Urinary bladder (tissue), 4 donors: ENCODE measurements around the gene RAF1. TPM values are rescaled to one million over a fixed set of nuclear protein-coding genes. Genes with fewer than 3 reads are reported as not detected.
"Not testable (repeated sequence)": the region's sequence is repeated elsewhere in the genome, so short reads cannot be mapped to it uniquely, and the experiment has no call there.

Source experiments
- DNase-seq: peaks from one replicate; pipeline ENCODE4 v3.0.0-alpha.2; 2015; ENCODE audit errors: extremely low spot score
- H3K27ac ChIP-seq: one replicate; pipeline ENCODE4 v1.5.1; 2013; ENCODE audit warnings: low read depth, mild to moderate bottlenecking, moderate library complexity
- H3K36me3 ChIP-seq: one replicate; pipeline ENCODE4 v1.6.1; 2013; ENCODE audit warnings: mild to moderate bottlenecking, moderate library complexity; ENCODE audit not compliant: insufficient read depth
- H3K4me1 ChIP-seq: one replicate; pipeline ENCODE4 v1.6.1; 2013; ENCODE audit warnings: mild to moderate bottlenecking, moderate library complexity; ENCODE audit not compliant: insufficient read depth
- H3K4me3 ChIP-seq: one replicate; pipeline ENCODE4 v1.5.1; 2013; ENCODE audit warnings: low read depth, low read length
- WGBS: extraction: QIAGEN DNeasy Blood & Tissue Kit; methylation state at CpG from one replicate; pipeline ENCODE4 v1.1.7; 2013; 5-methylcytosine and 5-hydroxymethylcytosine counted together
- polyA plus RNA-seq: library from polyadenylated mRNA; stranded (reverse); fragments of 200-250 nt; gene quantifications from one replicate; pipeline ENCODE4 v1.2.3, GENCODE V29; 2013
- small RNA-seq: library from RNA; depleted of rRNA; stranded (forward); fragments of <200 nt; gene quantifications from one replicate; pipeline ENCODE3, GENCODE V24; 2014
- total RNA-seq: library from RNA; depleted of rRNA; stranded (reverse); fragments of >200 nt; gene quantifications from one replicate; pipeline ENCODE4 v1.2.3, GENCODE V29; 2014
- donor health status: healthy with polysubstance abuse.
- donor health status: healthy.

RAF1 gene
- total and polyA plus RNA-seq, 2 donors: 69.5 to 107 TPM

- whole genome bisulfite sequencing: 54% methylated on average over 4 of the region's 4 CpGs
- no peak within 1 kb of the TSS for H3K4me3 ChIP-seq
- DNase-seq: no peak
- H3K4me1 ChIP-seq: no peaks in the 10 kb centered on the region
- H3K27ac ChIP-seq: no peak within 1 kb of the TSS
- no peaks in the 10 kb centered on the region for H3K36me3 ChIP-seq
These were observed 118.5 kb downstream of the RAF1 start, which contains the start of gene MKRN2OS for GRCh38 chr3:12545473-12545791. TSS of gene MKRN2OS (minus strand) at chr3:12545499. CDS start at chr3:12545464, 35 bp downstream.

- no peak overlapping the region for H3K27ac ChIP-seq
- H3K4me3 ChIP-seq: no peak overlapping the region
- WGBS: 73% methylated on average over 11 of the region's 11 CpGs
- no peak for DNase-seq
- H3K4me1 ChIP-seq: no peaks in the 10 kb centered on the region
- H3K36me3 ChIP-seq: no peaks in the 10 kb centered on the region
These were observed 119.1 kb downstream of the RAF1 start for GRCh38 chr3:12544652-12545472.

- DNase-seq, H3K36me3 ChIP-seq, H3K4me3 ChIP-seq, H3K27ac ChIP-seq, H3K4me1 ChIP-seq: not testable (repeated sequence)
- WGBS: 88% methylated on average over 12 of the region's 12 CpGs
These were observed 120.4 kb downstream of the RAF1 start for GRCh38 chr3:12543497-12543896.

GRCh38 chr3:12541625-12542024 is 122.3 kb downstream of the RAF1 start:
- DNase-seq: no peak
- no peaks in the 10 kb centered on the region for H3K36me3 ChIP-seq
- no peak overlapping the region for H3K4me3 ChIP-seq
- 70% methylated on average over 8 of the region's 8 CpGs for WGBS
- H3K4me1 ChIP-seq: no peaks in the 10 kb centered on the region
- H3K27ac ChIP-seq: no peak overlapping the region

- 80% methylated on average over 6 of the region's 6 CpGs for WGBS
- no peaks in the 10 kb centered on the region for H3K4me1 ChIP-seq
- no peaks in the 10 kb centered on the region for H3K36me3 ChIP-seq
- H3K27ac ChIP-seq: no peak overlapping the region
- DNase-seq: no peak
- H3K4me3 ChIP-seq: no peak overlapping the region
These were observed 127.5 kb downstream of the RAF1 start for GRCh38 chr3:12536423-12536822.

Small RNAs within 50 kb of the gene (small RNA-seq; reads per million reads assigned to genes)
- gene CRIP1P1: not detected
- gene RF00017: not detected

Other genes with a start within 250 kb of the RAF1 start
- gene TSEN2, start 179.6 kb downstream of the RAF1 start, total RNA-seq: 35.2 TPM
- gene TSEN2, start 179.6 kb downstream of the RAF1 start, polyA plus RNA-seq: 16.4 TPM
- not detected for gene MKRN2OS, start 118.6 kb downstream of the RAF1 start, total RNA-seq
- gene MKRN2OS, start 118.6 kb downstream of the RAF1 start, polyA plus RNA-seq: 0.33 TPM
- gene MKRN2, start 107.0 kb downstream of the RAF1 start, total RNA-seq: 33.6 TPM
- gene MKRN2, start 107.0 kb downstream of the RAF1 start, polyA plus RNA-seq: 27.8 TPM
- gene TMEM40, start 95.1 kb upstream of the RAF1 start, total RNA-seq: 2.3 TPM
- 7.0 TPM for gene TMEM40, start 95.1 kb upstream of the RAF1 start, polyA plus RNA-seq
- 10.7 TPM for gene CAND2, start 132.6 kb upstream of the RAF1 start, total RNA-seq
- gene CAND2, start 132.6 kb upstream of the RAF1 start, polyA plus RNA-seq: 10.8 TPM
- gene RPL32, start 177.4 kb upstream of the RAF1 start, total RNA-seq: 2,355 TPM
- gene RPL32, start 177.4 kb upstream of the RAF1 start, polyA plus RNA-seq: 2,449 TPM